WTC11 (cell line): ENCODE results near the gene TBX4. TPM values are rescaled to one million over a fixed set of nuclear protein-coding genes. Genes with fewer than 3 reads are reported as not detected.

Source experiments
- ATAC-seq: fragments of 200-7000 bp; cut with Tn5 transposase; 2 replicates; pipeline ENCODE4 v1.10.0; 2021; ENCODE audit warnings: mild to moderate bottlenecking, moderate library complexity
- CTCF ChIA-PET: fragments of 300-600 bp; sonication (Branson Sonifier 250); formaldehyde crosslinking; loops from one replicate; lab custom pipeline; 2021; ENCODE audit warnings: antibody characterized with exemption; lab: Charles Lee
- POLR2A ChIA-PET: fragments of 350-600 bp; sonication (Branson Sonifier 250); formaldehyde crosslinking; loops from one replicate; lab custom pipeline; 2021; ENCODE audit warnings: antibody characterized with exemption; lab: Charles Lee
- DNase-seq: peaks from one replicate; pipeline ENCODE4 v3.0.0; 2021; ENCODE audit warnings: low spot score
- H3K27ac Mint-ChIP-seq: 2 replicates; pipeline ENCODE4 v1.8.0; 2021; ENCODE audit warnings: mixed read lengths
- H3K27me3 Mint-ChIP-seq: 2 replicates; pipeline ENCODE4 v1.8.0; 2021; ENCODE audit warnings: low read depth, mild to moderate bottlenecking, moderate library complexity, mixed read lengths
- H3K36me3 Mint-ChIP-seq: 2 replicates; pipeline ENCODE4 v1.8.0; 2021; ENCODE audit warnings: mixed read lengths
- H3K4me1 Mint-ChIP-seq: 2 replicates; pipeline ENCODE4 v1.8.0; 2022; ENCODE audit warnings: mixed read lengths
- H3K4me3 Mint-ChIP-seq: 2 replicates; pipeline ENCODE4 v1.8.0; 2021; ENCODE audit warnings: mild to moderate bottlenecking, moderate library complexity, mixed read lengths
- H3K9me3 Mint-ChIP-seq: 2 replicates; pipeline ENCODE4 v1.8.0; 2021; ENCODE audit warnings: mixed read lengths
- CBFB ChIP-seq: sonication (generic); formaldehyde crosslinking; IDR thresholded peaks from 2 replicates; pipeline ENCODE4 v1.8.1; 2022; ENCODE audit warnings: mild to moderate bottlenecking, low read depth, missing genetic modification reagents
- ELF4 ChIP-seq: sonication (generic); formaldehyde crosslinking; IDR thresholded peaks from 2 replicates; pipeline ENCODE4 v1.8.1; 2022; ENCODE audit warnings: low read depth, mild to moderate bottlenecking, moderate library complexity, missing genetic modification reagents
- ESRRA ChIP-seq: sonication (generic); formaldehyde crosslinking; IDR thresholded peaks from 2 replicates; pipeline ENCODE4 v1.8.1; 2022; ENCODE audit warnings: mild to moderate bottlenecking, missing genetic modification reagents, borderline replicate concordance
- FOXJ3 ChIP-seq: sonication (generic); formaldehyde crosslinking; IDR thresholded peaks from 2 replicates; pipeline ENCODE4 v1.9.0; 2021; ENCODE audit warnings: missing genetic modification reagents, mild to moderate bottlenecking, borderline replicate concordance
- FOXK1 ChIP-seq: sonication (generic); formaldehyde crosslinking; IDR thresholded peaks from 2 replicates; pipeline ENCODE4 v1.8.0; 2022; ENCODE audit warnings: mild to moderate bottlenecking, moderate library complexity, missing genetic modification reagents
- GRHL2 ChIP-seq: fragments of 250-450 bp; sonication (Bioruptor Pico); IDR thresholded peaks from 2 replicates; pipeline ENCODE4 v1.8.0; 2022; ENCODE audit warnings: mild to moderate bottlenecking, moderate library complexity; ENCODE audit not compliant: insufficient replicate concordance, severe bottlenecking
- GTF2I ChIP-seq: fragments of 250-450 bp; sonication (Bioruptor Pico); conservative IDR thresholded peaks from 2 replicates; pipeline ENCODE4 v1.4.0; 2021; ENCODE audit warnings: mild to moderate bottlenecking
- HMGA2 ChIP-seq: fragments of 250-450 bp; sonication (Bioruptor Pico); IDR thresholded peaks from 2 replicates; pipeline ENCODE4 v1.4.0; 2021; ENCODE audit warnings: mild to moderate bottlenecking, moderate library complexity
- JUN ChIP-seq: sonication (generic); formaldehyde crosslinking; IDR thresholded peaks from 2 replicates; pipeline ENCODE4 v1.8.0; 2023; ENCODE audit warnings: mild to moderate bottlenecking, missing genetic modification reagents
- MXD4 ChIP-seq: fragments of 250-450 bp; sonication (Bioruptor Pico); IDR thresholded peaks from 2 replicates; pipeline ENCODE4 v1.8.0; 2021; ENCODE audit warnings: mild to moderate bottlenecking, moderate library complexity, borderline replicate concordance
- NR1H2 ChIP-seq: sonication (generic); formaldehyde crosslinking; IDR thresholded peaks from 2 replicates; pipeline ENCODE4 v1.9.0; 2021; ENCODE audit warnings: mild to moderate bottlenecking, moderate library complexity, missing genetic modification reagents
- NR2C2 ChIP-seq: sonication (generic); formaldehyde crosslinking; IDR thresholded peaks from 2 replicates; pipeline ENCODE4 v1.8.0; 2022; ENCODE audit warnings: mild to moderate bottlenecking, missing genetic modification reagents
- RELA ChIP-seq: sonication (generic); formaldehyde crosslinking; IDR thresholded peaks from 2 replicates; pipeline ENCODE4 v1.8.1; 2022; ENCODE audit warnings: missing genetic modification reagents, mild to moderate bottlenecking, borderline replicate concordance
- TCF7 ChIP-seq: sonication (generic); formaldehyde crosslinking; IDR thresholded peaks from 2 replicates; pipeline ENCODE4 v1.8.0; 2022; ENCODE audit warnings: mild to moderate bottlenecking, low read depth, missing genetic modification reagents, moderate library complexity
- ZBTB21 ChIP-seq: sonication (generic); formaldehyde crosslinking; IDR thresholded peaks from 2 replicates; pipeline ENCODE4 v1.8.1; 2023; ENCODE audit warnings: mild to moderate bottlenecking, missing genetic modification reagents, borderline replicate concordance
- ZNF121 ChIP-seq: sonication (generic); formaldehyde crosslinking; IDR thresholded peaks from 2 replicates; pipeline ENCODE4 v1.8.0; 2023; ENCODE audit warnings: missing genetic modification reagents
- ZNF263 ChIP-seq: sonication (generic); formaldehyde crosslinking; IDR thresholded peaks from 2 replicates; pipeline ENCODE4 v1.8.1; 2022; ENCODE audit warnings: low read depth, mild to moderate bottlenecking, moderate library complexity, missing genetic modification reagents
- ZNF416 ChIP-seq: fragments of 250-450 bp; sonication (Bioruptor Pico); IDR thresholded peaks from 2 replicates; pipeline ENCODE4 v1.9.0; 2021; ENCODE audit warnings: mild to moderate bottlenecking, inconsistent platforms
- total RNA-seq: library from RNA; stranded (reverse); gene quantifications from 3 replicates; pipeline ENCODE4 v1.2.3, GENCODE V29; 2021
- TF ChIP-seq, protein P1 (sequence below): sonication (generic); formaldehyde crosslinking; conservative IDR thresholded peaks from 2 replicates; pipeline ENCODE4 v1.8.1; 2022; ENCODE audit warnings: mild to moderate bottlenecking, missing genetic modification reagents
- TF ChIP-seq, protein P2 (sequence below): fragments of 250-450 bp; sonication (Bioruptor Pico); IDR thresholded peaks from 2 replicates; pipeline ENCODE4 v1.9.0; 2021; ENCODE audit warnings: mild to moderate bottlenecking
- TF ChIP-seq, protein P3 (sequence below): fragments of 250-450 bp; sonication (Bioruptor Pico); IDR thresholded peaks from 2 replicates; pipeline ENCODE4 v1.8.0; 2021; ENCODE audit warnings: mild to moderate bottlenecking
- TF ChIP-seq, protein P4 (sequence below): fragments of 250-450 bp; sonication (Bioruptor Pico); conservative IDR thresholded peaks from 2 replicates; pipeline ENCODE4 v1.9.0; 2021; ENCODE audit warnings: mild to moderate bottlenecking

Gene TBX4
- total RNA-seq, 1 experiment from 2014 or later = not detected

DNA sequence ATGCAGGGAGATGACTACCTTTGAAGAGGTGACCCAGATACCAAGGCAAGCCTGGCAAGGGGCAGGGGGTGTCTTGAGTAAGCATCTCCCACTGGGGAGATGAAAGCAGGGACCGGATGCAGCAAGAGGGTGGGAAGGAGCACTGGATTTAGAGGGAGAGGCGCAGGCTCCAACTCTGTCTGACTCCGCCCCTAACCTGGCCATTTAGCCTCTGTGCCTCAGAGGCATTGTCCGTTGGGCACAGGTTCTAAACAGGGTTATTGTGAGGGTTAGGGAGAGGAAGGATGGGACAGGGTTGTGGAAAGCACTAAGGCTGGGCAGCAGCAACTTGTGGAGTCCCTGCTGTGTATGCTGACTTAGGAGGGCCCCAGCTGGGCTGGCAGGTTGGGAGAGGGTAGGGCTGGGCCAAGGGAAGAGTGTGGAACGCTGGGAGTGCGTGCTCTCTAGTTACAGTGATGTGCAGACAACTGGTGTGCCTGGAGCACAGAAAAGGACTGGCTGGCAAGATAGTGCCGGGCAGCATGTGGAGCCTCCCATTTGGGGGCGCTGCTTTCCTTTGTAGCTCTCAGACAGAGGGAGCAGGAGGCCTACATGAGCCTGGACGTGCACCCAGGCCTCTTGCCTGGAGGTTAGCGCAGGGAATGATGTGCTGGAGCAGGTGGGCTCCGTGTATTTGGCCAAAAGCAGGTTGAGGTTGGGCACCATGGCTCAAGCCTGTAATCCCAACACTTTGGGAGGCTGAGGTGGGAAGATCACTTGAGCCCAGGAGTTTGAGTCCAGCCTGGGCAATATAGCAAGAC is 26.3 kb upstream of the TBX4 start:
- Mint-ChIP-seq H3K9me3 (no peaks in the 10 kb centered on the region), H3K4me1 (peaks cover 7% of the 10 kb centered on the region), H3K4me3 (no peak overlapping the region), H3K27ac (no peak overlapping the region; the same call in 1 of the 2 replicates), H3K27me3 (peaks cover 12% of the 10 kb centered on the region), H3K36me3 (no peaks in the 10 kb centered on the region)
- POLR2A ChIA-PET = no interaction called here
- CTCF ChIA-PET = interaction anchor here (0.5 to 2.0 kb wide), 15 partner anchors 9 to 411 kb away, joined by 3 to 9 read pairs (median 4); no protein-coding TSS in a partner anchor
- peak; percentile 96 for ATAC-seq
- DNase-seq = peak; percentile 71
- TF ChIP-seq ZNF263 = no peak
- TF ChIP-seq TCF7 (CRISPR knock-in tag) = no peak
- TF ChIP-seq GTF2I (CRISPR knock-in tag) = peak; percentile 78; the same call in 1 of the 2 replicates
- TF ChIP-seq CBFB (CRISPR knock-in tag) = no peak
- peak; percentile 79; the same call in 1 of the 2 replicates for TF ChIP-seq ZNF121 (CRISPR knock-in tag)

DNA sequence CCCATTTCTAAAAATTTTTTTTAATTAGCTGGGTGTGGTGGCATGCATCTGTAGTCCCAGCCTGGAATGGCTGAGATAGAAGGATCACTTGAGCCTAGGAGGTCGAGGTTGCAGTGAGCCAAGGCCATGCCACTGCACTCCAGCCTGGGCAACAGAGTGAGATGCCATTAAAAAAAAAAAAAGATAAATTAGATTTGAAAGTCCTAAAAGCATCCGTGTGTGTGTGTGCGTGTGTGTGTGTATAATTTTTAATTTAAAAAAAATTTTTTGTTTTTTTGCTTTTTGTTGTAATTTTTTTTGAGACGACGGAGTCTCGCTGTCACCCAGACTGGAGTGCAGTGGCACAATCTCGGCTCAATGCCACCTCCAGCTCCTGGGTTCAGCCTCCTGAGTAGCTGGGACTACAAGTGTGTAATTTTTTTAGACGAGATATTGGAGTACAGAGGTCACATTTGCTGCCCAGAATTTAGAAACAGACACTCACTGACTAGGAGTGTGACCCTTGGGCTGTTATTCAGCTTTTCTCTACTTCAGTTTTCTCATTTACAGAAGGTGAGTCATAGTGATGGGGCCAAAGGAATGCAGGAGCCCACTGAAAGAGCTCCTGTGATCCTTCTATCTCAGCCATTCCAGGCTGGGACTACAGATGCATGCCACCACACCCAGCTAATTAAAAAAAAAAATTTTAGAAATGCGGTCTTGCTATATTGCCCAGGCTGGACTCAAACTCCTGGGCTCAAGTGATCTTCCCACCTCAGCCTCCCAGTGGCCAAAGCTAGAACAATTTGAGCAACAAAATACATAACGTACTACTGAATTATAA is 25.5 kb upstream of the TBX4 start:
- H3K9me3 Mint-ChIP-seq = no peaks in the 10 kb centered on the region
- ChIA-PET POLR2A (no interaction called here), CTCF (interaction anchor here (0.5 to 2.0 kb wide), 17 partner anchors 10 to 410 kb away, joined by 3 to 9 read pairs (median 3); no protein-coding TSS in a partner anchor)
- H3K36me3 Mint-ChIP-seq = no peaks in the 10 kb centered on the region
- H3K27ac Mint-ChIP-seq = no peak overlapping the region
- H3K27me3 Mint-ChIP-seq = peaks cover 4% of the 10 kb centered on the region
- H3K4me1 Mint-ChIP-seq = peaks cover 7% of the 10 kb centered on the region
- no peak overlapping the region for H3K4me3 Mint-ChIP-seq
- ATAC-seq = no peak
- TF ChIP-seq HMGA2 (CRISPR knock-in tag) (no peak), ZBTB21 (no peak), ELF4 (CRISPR knock-in tag) (no peak), RELA (CRISPR knock-in tag) (no peak), ZNF416 (CRISPR knock-in tag) (no peak), GRHL2 (CRISPR knock-in tag) (no peak)
- TF ChIP-seq, protein P1, sequence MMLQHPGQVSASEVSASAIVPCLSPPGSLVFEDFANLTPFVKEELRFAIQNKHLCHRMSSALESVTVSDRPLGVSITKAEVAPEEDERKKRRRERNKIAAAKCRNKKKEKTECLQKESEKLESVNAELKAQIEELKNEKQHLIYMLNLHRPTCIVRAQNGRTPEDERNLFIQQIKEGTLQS (CRISPR knock-in tag) = no peak
- TF ChIP-seq, protein P2, sequence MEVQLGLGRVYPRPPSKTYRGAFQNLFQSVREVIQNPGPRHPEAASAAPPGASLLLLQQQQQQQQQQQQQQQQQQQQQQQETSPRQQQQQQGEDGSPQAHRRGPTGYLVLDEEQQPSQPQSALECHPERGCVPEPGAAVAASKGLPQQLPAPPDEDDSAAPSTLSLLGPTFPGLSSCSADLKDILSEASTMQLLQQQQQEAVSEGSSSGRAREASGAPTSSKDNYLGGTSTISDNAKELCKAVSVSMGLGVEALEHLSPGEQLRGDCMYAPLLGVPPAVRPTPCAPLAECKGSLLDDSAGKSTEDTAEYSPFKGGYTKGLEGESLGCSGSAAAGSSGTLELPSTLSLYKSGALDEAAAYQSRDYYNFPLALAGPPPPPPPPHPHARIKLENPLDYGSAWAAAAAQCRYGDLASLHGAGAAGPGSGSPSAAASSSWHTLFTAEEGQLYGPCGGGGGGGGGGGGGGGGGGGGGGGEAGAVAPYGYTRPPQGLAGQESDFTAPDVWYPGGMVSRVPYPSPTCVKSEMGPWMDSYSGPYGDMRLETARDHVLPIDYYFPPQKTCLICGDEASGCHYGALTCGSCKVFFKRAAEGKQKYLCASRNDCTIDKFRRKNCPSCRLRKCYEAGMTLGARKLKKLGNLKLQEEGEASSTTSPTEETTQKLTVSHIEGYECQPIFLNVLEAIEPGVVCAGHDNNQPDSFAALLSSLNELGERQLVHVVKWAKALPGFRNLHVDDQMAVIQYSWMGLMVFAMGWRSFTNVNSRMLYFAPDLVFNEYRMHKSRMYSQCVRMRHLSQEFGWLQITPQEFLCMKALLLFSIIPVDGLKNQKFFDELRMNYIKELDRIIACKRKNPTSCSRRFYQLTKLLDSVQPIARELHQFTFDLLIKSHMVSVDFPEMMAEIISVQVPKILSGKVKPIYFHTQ (CRISPR knock-in tag) = no peak
- TF ChIP-seq, protein P3, sequence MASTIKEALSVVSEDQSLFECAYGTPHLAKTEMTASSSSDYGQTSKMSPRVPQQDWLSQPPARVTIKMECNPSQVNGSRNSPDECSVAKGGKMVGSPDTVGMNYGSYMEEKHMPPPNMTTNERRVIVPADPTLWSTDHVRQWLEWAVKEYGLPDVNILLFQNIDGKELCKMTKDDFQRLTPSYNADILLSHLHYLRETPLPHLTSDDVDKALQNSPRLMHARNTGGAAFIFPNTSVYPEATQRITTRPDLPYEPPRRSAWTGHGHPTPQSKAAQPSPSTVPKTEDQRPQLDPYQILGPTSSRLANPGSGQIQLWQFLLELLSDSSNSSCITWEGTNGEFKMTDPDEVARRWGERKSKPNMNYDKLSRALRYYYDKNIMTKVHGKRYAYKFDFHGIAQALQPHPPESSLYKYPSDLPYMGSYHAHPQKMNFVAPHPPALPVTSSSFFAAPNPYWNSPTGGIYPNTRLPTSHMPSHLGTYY (CRISPR knock-in tag) = no peak
- no peak for DNase-seq

DNA sequence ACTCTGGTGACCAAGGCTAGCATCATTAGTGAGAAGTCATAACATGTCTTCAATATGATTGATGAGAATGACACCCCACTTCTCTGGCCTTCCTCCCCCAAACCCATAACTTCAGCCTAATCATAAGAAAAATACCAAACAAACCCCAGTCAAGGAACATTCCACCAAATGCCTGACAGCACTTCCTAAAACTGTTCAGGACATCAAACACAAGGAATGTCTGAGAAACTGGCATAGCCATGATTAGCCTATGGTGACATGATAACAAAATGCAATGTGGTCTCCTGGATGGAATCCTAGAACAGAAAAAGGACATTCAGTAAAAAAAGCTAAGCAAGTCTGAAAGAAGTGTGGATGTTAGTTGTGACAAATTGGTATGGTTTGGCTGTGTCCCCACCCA is 24.7 kb upstream of the TBX4 start:
- DNase-seq (no peak), ATAC-seq (no peak)
- H3K27me3 Mint-ChIP-seq = peaks cover 3% of the 10 kb centered on the region
- no peaks in the 10 kb centered on the region for H3K9me3 Mint-ChIP-seq
- H3K27ac Mint-ChIP-seq = no peak overlapping the region
- no peaks in the 10 kb centered on the region for H3K36me3 Mint-ChIP-seq
- ChIA-PET POLR2A (no interaction called here), CTCF (interaction anchor here (0.8 to 2.0 kb wide), 9 partner anchors 11 to 157 kb away, joined by 3 to 9 read pairs (median 4); no protein-coding TSS in a partner anchor)
- H3K4me3 Mint-ChIP-seq = no peak overlapping the region
- peaks cover 7% of the 10 kb centered on the region for H3K4me1 Mint-ChIP-seq
- TF ChIP-seq ZBTB21 (no peak), ESRRA (CRISPR knock-in tag) (no peak), FOXJ3 (CRISPR knock-in tag) (no peak), MXD4 (CRISPR knock-in tag) (no peak), NR1H2 (CRISPR knock-in tag) (no peak), FOXK1 (CRISPR knock-in tag) (no peak), NR2C2 (CRISPR knock-in tag) (no peak), JUN (no peak)
- TF ChIP-seq, protein P1 (CRISPR knock-in tag) = no peak
- TF ChIP-seq, protein P4, sequence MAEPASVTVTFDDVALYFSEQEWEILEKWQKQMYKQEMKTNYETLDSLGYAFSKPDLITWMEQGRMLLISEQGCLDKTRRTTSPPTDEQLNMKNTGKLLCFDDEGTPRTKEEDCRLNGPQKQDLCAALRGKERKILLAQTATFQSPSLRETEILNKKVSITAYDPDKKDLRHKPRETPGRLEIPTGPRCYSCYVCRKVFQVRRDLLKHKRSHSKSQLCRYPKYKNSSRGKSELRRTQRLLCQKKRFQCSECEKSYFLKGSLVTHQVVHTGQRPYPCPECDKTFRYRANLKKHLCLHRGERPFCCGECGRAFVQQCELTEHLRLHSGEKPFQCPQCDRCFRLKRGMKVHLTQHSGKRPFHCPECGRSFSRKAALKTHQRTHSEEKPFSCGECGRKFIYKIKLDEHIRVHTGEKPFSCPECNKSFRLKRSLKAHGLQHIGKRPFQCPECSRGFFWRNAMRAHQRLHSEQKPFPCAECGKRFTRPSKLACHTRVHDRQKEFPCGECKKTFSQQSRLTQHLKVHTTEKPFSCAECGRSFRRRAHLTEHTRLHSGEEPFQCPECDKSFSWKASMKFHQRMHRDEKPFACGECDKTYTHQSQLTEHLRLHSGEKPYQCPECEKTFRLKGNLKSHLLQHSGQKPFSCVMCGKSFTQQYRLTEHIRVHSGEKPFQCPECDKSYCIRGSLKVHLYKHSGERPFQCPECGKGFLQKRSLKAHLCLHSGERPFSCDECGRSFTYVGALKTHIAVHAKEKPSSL = no peak
